Ovary (tissue), 3 donors: ENCODE measurements around the gene FBXO17.

ENCODE experiments used
- CTCF ChIP-seq, 3 donors: fragments of 450-650 bp in 2 of 3; fragments of 200-600 bp in 1 of 3; IDR thresholded peaks; one replicate each; pipeline versions ENCODE4 v1.5.1 to v1.8.0; 2016 to 2022; ENCODE audit warnings: antibody characterized with exemption in 3 of 3, mild to moderate bottlenecking in 1 of 3
- EP300 ChIP-seq: sonication (generic); formaldehyde crosslinking; IDR thresholded peaks from one replicate; pipeline ENCODE4 v1.6.1; 2017; ENCODE audit warnings: antibody characterized with exemption
- POLR2A ChIP-seq: fragments of 450-650 bp; IDR thresholded peaks from one replicate; pipeline ENCODE4 v1.6.1; 2017; ENCODE audit warnings: antibody characterized with exemption, mild to moderate bottlenecking, moderate library complexity
- donor health status: DM: no; HTN: no; CAD: no.

GRCh38 chr19:38924388-38924787 lies 51.2 kb downstream of the FBXO17 start:
- TF ChIP-seq CTCF (IDR thresholded peaks at IDR 0.05): no peak
- no peak for TF ChIP-seq POLR2A
- TF ChIP-seq EP300: no peak
